AG04449 (cell line): ENCODE results near the gene RGS3.

Experiments
- CTCF ChIA-PET: fragments of 350-600 bp; formaldehyde crosslinking; extraction: SDS; loops from one replicate; lab custom pipeline; 2021; ENCODE audit warnings: antibody characterized with exemption; lab: Yijun Ruan, JAX
- POLR2A ChIA-PET: fragments of 400-600, 350-600 bp; formaldehyde crosslinking; extraction: SDS; loops from one replicate; lab custom pipeline; 2020; ENCODE audit warnings: antibody characterized with exemption, inconsistent platforms; lab: Yijun Ruan, JAX
- DNase-seq: peaks from one replicate; pipeline ENCODE4 v3.0.0-alpha.2; 2010; ENCODE audit warnings: low read depth, low spot score
- H3K4me3 ChIP-seq: 2 replicates; pipeline ENCODE4 v1.5.1; 2011; ENCODE audit warnings: low read depth, mild to moderate bottlenecking, control low read depth, low read length
- TF ChIP-seq, protein P1 (sequence below): IDR thresholded peaks from one replicate; pipeline ENCODE4 v1.5.1; 2011; ENCODE audit warnings: mild to moderate bottlenecking, moderate library complexity, low read length, control low read depth, inconsistent platforms; ENCODE audit not compliant: insufficient read depth; ENCODE audit errors: missing control alignments

RGS3 gene

GRCh38 chr9:113475992-113476391 is 12.5 kb downstream of the RGS3 start:
- POLR2A ChIA-PET = no interaction called here
- CTCF ChIA-PET = interaction anchor here (0.7 to 3.1 kb wide), 5 partner anchors 11 to 180 kb away, joined by 3 to 8 read pairs (median 3); no protein-coding TSS in a partner anchor
- TF ChIP-seq, protein P1, sequence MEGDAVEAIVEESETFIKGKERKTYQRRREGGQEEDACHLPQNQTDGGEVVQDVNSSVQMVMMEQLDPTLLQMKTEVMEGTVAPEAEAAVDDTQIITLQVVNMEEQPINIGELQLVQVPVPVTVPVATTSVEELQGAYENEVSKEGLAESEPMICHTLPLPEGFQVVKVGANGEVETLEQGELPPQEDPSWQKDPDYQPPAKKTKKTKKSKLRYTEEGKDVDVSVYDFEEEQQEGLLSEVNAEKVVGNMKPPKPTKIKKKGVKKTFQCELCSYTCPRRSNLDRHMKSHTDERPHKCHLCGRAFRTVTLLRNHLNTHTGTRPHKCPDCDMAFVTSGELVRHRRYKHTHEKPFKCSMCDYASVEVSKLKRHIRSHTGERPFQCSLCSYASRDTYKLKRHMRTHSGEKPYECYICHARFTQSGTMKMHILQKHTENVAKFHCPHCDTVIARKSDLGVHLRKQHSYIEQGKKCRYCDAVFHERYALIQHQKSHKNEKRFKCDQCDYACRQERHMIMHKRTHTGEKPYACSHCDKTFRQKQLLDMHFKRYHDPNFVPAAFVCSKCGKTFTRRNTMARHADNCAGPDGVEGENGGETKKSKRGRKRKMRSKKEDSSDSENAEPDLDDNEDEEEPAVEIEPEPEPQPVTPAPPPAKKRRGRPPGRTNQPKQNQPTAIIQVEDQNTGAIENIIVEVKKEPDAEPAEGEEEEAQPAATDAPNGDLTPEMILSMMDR = no peak
- no peak overlapping the region for H3K4me3 ChIP-seq
- no peak for DNase-seq

GRCh38 chr9:113476511-113476916 is 13.0 kb downstream of the RGS3 start:
- ChIA-PET POLR2A (no interaction called here), CTCF (interaction anchor here (0.8 to 3.1 kb wide), 4 partner anchors 11 to 179 kb away, joined by 3 to 8 read pairs (median 4); no protein-coding TSS in a partner anchor)
- TF ChIP-seq, protein P1 = no peak
- H3K4me3 ChIP-seq = no peak overlapping the region
- no peak for DNase-seq

GRCh38 chr9:113477058-113477457 is 13.5 kb downstream of the RGS3 start:
- no peak for DNase-seq
- TF ChIP-seq, protein P1 = no peak
- no peak overlapping the region for H3K4me3 ChIP-seq
- CTCF ChIA-PET = interaction anchor here (0.9 to 3.1 kb wide), 2 partner anchors 12 to 30 kb away, joined by 3 to 8 read pairs; no protein-coding TSS in a partner anchor
- POLR2A ChIA-PET = no interaction called here

DNA sequence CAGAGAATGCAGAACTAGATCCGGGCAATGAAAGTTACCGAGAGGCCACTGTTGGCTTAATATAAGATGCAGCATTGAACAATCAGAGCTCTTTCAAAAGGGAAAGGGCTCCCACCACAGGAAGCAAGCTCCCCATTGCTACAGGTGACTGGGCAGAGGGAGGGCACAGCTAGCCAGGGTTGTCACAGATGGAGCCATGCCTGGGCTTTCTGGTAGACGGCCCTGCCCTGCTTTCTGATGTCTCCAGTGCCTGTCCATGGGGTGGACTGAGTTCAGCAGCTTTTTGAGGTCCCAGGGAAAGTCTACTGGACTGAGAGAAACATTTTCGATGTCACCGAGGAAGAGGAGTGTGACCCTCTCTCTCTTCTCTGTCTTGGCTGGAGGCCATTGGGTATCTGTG is 14.1 kb downstream of the RGS3 start:
- TF ChIP-seq, protein P1 = no peak
- POLR2A ChIA-PET = no interaction called here
- CTCF ChIA-PET = interaction anchor here (0.9 to 3.1 kb wide), 2 partner anchors 12 to 31 kb away, joined by 3 to 8 read pairs; no protein-coding TSS in a partner anchor
- H3K4me3 ChIP-seq = no peak overlapping the region
- no peak for DNase-seq

GRCh38 chr9:113479174-113479621 is 15.7 kb downstream of the RGS3 start:
- ChIA-PET POLR2A (no interaction called here), CTCF (interaction anchor here (3.1 kb wide), 1 partner anchor 14 kb away, joined by 8 read pairs; no protein-coding TSS in a partner anchor)
- TF ChIP-seq, protein P1 = no peak
- no peak for DNase-seq
- no peak overlapping the region for H3K4me3 ChIP-seq

- TF ChIP-seq, protein P1 = no peak
- ChIA-PET POLR2A (no interaction called here), CTCF (no interaction called here)
- no peak for DNase-seq
- H3K4me3 ChIP-seq = no peak overlapping the region
Measured at GRCh38 chr9:113480612-113481011, 17.1 kb downstream of the RGS3 start.
